Measurements from ENCODE around the gene PRTFDC1.
A peak's percentile ranks its signal among the peaks of the same experiment; 100 is the strongest.
"Not testable (repeated sequence)": the region's sequence is repeated elsewhere in the genome, so short reads cannot be mapped to it uniquely, and the experiment has no call there.

Gene PRTFDC1

DNA sequence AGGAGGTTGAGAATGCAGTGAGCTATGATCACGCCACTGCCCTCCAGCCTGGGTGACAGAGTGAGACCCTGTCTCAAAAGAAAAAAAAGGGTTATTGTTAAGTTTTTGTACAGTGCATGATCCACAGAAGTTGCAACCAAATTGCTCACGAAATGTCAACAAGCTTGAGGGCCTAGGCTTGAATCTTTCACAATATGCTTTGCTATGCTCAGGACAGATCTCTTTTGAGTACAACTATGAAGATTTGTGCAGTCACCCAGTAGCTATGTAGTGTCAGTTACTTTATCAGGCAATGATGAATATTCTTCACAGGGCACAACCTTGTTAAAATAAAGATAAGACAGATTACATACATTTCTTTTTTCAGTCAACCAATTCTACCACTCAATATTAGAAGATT is 109.2 kb downstream of the PRTFDC1 start:
- no peak for DNase-seq (ENCODE audit: low spot score)

DNA sequence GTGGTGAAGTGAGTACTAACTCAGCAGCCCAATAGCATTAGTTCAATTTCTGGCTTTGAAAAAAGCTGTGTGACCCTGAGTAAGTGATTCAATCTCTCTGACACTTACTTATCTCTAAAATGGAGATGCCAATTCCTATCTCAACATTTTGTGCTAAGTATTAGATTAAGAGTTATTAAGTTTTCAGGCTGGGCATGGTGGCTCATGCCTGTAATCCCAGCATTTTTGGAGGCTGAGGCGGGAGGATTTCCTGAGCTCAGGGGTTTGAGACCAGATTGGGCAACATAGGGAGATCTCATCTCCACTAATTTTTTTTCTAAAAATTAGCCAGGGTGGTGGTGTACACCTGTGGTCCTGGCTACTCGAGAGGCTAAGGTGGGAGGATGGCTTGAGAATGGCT is 109.5 kb downstream of the PRTFDC1 start:
- DNase-seq (ENCODE audit: low spot score), result no peak

DNA sequence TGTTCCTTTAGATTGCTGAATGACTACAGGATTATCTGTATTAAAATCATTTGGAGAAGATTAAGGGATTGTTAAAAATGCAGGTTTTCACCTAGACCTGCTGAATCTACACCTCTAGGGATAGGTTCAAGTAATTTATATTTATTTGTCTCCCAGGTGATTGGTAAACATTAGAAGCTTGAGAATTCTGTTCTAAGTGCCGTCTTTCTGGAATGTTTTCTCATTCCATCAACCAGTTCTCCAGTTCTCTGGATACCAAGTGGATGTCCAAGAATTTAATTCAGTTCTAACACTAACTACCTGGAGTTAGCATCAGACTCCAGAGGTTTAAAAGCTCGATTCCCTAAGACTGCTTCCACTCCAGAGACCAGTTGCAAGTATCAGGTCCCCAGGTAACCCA is 110.9 kb downstream of the PRTFDC1 start:
- DNase-seq (ENCODE audit: low spot score), result no peak

DNA sequence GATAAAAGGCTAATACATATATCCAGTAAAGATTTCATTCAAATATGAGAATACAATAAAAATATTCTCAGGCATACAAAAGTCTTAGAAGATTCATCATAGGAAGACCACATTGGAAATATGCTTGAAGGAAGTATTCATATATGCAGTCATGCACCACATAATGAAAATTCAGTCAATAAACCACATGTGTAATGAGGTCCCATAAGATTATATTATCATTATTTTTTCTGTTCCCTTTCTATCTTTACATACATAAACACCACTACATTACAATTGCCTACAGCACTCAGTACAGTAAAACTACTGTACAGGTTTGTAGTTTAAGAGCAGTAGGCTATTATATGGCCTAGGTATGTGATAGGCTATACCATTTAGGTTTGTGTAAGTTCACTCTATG is 111.6 kb downstream of the PRTFDC1 start:
- DNase-seq (ENCODE audit: low spot score), result no peak

DNA sequence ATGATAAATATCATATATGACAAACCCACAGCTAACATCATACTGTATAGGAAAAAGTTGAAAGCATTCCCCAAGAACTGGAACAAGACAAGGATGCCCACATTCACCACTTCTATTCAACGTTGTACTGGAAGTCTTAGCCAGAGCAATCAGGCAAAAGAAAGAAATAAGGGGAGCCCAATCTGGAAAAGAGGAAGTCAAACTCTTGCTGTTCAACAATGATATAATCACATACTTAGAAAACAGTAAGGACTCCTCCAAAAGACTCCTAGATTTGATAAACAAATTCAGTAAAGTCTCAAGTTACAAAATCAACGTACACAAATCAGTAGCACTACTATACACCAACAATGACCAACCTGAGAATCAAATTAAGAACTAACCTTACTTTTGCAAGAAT is 114.6 kb downstream of the PRTFDC1 start:
- DNase-seq (ENCODE audit: low spot score), result not testable (repeated sequence)

DNA sequence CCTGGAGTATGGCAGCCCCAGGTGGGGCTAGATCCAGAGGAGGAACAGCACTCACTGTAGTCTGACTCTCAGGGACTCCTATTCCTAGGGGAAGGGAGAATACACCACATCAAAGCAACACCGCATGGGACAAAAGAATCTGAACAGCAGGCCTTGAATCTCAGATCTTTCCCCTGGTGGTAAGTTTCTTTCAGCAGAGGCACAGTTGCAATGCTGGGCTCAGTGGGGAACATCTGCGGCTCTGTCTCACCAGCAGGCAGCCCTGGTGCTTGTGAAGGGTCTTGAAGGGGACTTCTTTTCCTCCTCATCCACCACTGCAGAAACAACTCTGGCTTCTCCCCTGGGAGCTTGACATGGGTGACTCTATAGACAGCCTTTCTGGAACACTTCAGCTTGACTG is 117.5 kb downstream of the PRTFDC1 start:
- no peak for DNase-seq (ENCODE audit: low spot score)

DNA sequence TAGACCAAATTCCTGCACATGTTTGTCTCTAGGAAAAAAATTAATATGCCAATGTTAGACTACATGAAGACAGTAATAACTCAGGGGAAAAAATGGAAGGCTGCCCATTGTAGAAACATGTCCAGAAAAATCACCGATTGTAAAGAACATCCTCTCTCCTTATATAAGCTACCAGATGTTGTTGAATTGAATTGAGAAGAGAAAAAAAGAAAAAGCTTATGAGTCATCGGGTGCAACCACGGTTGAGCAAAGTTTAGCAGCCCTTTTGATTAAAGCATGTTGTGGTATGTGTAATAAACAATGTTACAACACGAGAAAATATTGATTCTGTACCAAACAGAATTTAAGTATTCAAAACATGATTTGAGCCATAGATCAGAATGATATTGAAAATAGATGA is 126.4 kb downstream of the PRTFDC1 start:
- peak; percentile 28 for DNase-seq (ENCODE audit: low spot score)

DNA sequence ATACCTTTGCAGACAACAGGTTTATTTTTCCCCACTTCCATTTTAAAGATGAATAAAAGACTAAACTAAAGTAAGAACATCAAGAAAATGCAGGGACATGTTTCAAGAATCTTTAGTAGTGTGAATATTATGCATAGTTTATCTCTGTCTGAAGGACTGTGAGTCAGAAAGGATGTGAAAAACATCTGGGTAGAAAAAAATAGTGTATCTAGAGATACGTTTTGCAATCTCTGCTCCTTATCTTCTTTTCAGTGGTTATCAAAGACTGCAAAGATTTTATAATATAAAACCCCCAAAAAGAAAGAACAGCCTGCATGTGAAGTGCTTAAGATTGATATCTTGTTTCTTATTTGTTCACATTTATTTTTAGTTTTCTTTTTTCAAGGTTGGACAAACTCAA is 126.9 kb downstream of the PRTFDC1 start:
- DNase-seq (ENCODE audit: low spot score), result peak; percentile 35

DNA sequence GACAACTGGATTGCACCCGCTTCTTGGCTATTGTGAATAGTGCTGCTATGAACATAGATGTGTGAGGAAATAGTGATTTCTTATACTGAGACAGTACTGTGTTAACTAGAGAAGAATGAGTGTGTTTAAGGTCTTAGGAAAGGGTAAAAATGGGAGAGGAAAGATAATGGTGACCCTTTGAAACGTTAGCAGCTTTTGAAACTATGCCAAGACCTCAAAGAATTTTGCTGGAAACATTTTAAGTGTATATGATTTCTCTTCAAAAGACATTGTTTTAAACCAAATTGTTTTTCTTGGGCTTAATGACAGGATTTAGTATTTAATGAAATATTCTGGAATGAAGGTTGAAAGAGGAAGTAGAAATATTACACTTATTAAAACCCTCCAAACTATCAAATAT is 127.9 kb downstream of the PRTFDC1 start:
- no peak for DNase-seq (ENCODE audit: low spot score)

DNA sequence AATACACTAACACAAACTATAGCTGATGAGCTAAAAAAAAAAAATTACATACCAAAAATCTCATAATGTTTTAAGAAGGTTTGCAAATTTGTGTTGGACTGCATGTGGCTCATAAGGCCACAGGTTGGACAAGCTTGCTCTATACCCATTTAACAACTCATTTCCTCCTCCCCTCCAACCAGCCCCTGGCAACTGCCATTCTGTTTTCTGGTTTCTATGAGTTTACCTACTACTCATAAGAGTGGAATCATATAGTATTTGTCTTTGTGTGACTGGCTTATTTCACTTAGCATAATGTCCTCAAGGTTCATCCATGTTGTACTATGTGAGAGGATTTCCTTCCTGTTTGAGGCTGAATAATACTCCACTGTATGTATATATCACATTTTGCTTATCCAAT is 128.3 kb downstream of the PRTFDC1 start:
- no peak for DNase-seq (ENCODE audit: low spot score)

DNA sequence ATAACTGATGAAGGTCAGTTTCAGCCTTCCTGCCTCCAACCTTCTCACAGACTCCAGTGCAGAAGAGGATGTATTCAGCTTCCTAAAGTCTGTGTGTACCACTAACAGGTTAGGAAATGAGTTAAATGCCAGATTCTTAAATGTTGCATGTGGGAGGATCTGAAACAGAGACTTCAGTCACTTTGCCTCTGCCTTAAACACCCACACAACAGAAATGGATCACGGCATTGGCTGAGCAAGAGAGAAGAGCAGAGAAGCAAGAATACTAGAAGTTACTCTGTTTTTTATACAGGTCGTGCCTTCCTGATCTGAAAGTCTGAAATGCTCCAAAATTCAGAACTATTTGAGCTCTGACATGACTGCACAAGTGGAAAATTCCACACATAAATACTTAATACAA is 129.8 kb downstream of the PRTFDC1 start:
- peak; percentile 80 for DNase-seq (ENCODE audit: low spot score)

DNA sequence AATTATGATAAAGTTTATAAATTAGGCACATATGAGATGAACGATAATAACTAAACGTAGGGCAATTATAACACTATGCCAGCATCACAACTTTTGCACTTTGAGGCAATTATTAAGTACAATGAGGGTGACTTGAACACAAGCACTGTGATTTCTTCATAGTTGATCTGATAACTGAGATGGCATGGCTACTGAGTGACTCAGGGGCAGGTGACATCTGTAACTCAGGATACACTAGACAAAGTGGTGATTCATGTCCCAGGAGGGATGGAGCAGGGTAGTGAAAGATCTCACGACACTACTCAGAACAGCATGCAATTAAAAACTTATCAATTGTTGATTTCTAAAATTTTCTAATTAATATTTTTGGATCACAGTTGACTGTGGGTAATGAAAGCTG is 130.4 kb downstream of the PRTFDC1 start:
- peak; percentile 81 for DNase-seq (ENCODE audit: low spot score)

DNA sequence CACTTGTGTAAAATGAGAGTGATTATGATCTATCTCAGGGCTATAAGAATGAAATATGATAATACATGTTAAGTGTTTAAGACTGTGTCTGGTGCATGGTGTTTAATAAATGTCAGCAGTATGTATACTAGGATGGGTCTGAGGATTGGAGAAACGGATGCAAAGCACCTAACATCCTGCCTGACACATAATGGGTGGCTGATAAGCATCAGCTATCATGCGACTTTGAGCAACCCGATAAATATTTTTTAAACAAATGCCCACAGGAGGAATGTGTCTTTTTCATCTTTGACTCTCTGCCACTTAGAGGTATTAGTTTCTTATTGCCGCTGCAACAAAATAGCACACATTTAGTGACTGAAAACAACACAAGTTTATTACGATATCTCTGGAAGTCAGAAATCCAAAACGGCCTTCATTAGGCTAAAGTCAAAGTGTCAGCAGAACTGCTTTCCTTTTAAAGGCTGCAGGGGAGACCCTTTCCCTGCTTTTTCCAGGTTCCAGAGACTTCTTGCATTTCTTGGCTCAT is 135.5 kb downstream of the PRTFDC1 start:
- no peak for DNase-seq (ENCODE audit: low spot score)

DNA sequence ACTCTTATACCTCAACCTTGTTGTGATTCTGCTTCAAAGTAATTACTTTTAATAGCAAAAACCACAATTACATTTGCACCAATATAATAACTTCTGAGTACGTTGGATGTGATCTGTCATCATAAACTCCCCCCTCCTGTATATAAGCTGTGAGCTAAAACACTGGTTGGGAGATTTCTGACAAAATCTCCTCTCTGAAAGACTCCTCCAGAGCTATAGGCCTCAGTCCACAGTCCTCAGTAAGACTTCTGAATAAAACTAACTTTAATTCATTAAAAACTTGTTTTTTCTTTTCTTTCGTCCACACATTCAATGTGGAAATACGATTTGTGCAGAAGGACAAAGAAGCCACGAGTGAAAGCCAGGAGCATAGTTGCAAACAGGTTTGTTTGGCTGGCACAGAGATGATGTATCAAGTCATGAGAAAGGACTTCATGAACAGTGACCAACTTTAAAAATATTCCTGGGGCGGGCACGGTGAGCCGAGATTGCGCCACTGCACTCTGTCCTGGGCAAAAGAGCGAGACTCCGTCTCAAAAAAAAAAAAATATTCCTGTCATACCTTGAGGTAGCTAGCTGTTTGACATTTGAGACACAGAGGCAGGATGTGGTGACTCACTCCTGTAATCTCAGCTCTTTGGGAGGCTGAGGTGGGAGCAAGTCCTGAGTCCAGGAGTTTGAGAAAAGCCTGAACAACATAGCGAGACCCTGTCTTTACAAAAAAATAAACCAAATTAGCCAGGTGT is 137.7 kb downstream of the PRTFDC1 start:
- DNase-seq (ENCODE audit: low spot score), result no peak

DNA sequence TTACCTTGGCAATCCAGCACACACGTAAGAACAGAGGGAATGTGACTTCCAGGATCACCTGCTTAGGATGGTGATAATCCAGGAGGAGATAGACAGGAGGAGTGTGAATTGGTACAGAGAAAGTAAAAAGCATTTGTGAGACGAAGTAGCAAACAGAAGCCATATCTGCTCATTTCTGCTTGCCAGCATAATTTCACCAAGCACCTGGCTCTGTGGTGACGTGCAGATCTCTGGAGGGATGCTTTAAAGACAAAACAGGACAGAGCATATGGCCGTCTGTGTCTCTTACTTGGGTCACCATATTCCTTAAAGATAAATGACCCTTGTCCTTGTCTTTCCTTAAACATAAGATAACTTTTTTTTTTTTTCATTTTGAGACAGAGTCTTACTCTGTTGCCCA is 138.6 kb downstream of the PRTFDC1 start:
- no peak for DNase-seq (ENCODE audit: low spot score)

DNA sequence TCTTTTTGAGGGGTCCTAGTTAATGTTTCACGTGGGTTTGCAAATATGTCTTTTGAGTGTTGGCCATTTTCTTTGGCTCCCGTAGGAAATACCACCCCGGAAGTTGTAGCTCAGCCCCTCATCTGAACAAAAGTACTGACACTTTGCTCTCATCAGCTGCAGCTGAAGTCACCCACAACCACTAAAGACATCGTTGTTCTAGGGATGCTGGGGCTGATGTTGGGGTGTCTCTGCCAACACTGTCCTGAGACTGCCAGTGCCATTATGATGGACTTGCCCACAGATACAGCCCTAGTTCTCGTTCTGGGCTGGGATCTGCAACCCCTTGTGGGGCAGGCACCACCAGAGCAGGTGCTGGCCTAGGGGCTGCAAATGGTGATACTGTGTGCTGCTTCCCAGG is 146.1 kb downstream of the PRTFDC1 start:
- no peak for DNase-seq (ENCODE audit: low spot score)

DNA sequence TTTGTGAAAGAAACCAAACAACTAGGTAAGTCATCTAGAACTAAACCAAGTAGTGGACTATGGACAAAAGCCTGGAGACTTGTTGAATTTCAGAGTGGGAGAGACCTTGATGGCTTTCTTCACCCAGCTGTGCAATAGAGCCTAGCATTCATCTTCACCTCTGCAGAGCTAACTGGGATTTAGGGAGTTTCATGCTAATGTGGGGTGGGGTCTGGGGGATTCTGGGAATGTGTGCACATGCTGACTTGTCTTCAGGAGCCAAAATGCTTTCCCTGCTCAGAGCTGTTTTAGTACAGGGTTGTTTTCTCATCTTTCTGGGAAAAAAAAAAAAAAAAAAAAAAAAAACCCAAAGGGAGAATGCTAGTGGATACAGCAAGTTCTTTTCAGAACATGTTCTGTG is 147.4 kb downstream of the PRTFDC1 start:
- no peak for DNase-seq (ENCODE audit: low spot score)

DNA sequence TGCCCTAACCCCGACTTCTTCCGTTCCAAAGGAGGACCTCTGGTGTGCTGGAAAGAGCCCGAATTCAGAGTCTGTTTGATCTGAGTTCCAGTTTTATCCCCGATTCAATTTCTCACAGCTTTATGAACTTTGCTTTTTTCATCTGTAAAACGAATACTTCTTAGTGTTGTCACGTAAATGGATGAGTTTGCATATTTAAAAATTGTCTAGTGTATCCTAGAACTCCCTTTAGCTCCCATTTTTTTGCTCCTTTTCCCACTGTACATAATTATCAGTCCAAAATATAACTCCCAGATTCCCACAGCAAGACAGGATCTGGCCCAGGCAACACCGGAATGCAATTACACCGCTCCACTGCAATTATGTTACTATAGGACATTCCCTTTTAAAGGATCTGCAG is 148.0 kb downstream of the PRTFDC1 start:
- DNase-seq (ENCODE audit: low spot score), result no peak

DNA sequence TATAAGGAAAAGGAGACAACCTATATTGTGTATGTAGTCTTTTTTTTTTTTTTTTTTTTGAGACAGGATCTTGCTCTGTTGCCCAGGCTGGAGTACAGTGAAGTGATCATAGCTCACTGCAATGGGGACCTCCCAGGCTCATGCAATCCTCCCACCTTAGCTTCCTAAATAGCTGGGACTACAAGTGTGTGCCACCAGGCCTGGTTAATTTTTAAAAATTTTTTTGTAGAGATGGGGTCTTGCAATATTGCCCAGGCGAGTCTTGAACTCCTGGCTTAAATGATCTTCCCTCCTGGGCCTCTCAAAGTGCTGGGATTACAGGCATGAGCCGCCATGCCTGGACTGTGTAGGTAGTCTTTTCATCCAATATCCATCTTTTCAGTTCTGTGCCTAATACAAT is 150.0 kb downstream of the PRTFDC1 start:
- DNase-seq (ENCODE audit: low spot score), result no peak

DNA sequence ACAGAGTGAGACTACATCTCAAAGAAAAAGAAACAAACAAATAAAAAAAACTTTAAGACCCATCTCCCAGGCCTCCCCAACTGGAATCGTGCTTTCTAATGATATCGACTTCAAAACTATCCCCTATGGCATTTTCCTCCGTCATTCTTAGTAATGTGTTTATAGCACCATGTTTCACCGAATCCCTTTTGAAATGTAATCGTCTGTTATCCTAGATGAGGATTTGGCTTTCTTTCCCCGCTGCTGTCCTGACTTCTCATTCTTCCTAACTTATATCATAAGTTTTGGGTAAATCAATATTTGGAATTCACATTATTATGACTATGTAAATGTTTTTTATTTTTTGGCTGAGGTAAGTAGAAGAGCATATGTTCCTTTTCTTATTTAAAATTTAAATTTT is 151.5 kb downstream of the PRTFDC1 start:
- no peak for DNase-seq (ENCODE audit: low spot score)

All from COLO829 (cell line).